ENCODE data around the gene TBC1D22A. TPM values are rescaled to one million over a fixed set of nuclear protein-coding genes. Genes with fewer than 3 reads are reported as not detected.

Gene TBC1D22A
- total RNA-seq, 1 donor from 2014 or later: 18.9 TPM

DNA sequence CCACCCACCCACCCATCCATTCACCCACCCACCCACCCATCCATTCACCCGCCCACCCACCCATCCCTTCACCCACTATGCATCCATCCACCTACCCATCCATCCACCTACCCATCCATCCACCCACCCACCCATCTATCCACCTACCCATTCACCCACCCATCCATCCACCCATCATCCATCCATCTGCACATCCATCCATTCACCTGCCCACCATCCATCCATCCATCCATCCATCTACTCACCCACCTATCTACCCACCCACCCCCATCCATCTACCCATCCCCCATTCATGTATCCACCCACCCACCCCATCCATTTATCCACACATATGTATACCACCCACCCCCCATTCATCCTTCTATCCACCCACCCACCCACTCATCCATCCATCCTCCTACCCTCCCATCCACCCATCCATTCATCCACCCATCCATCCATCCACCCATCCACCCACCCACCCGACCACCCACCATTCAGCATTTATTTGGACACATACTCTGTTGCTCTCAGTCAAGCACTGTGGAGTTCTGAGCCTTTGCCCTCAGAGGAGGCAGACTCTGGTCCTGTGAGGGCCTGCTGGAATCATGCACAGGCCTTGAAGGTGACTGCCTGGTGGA is 380.1 kb downstream of the TBC1D22A start:
- TF ChIP-seq, protein P1, sequence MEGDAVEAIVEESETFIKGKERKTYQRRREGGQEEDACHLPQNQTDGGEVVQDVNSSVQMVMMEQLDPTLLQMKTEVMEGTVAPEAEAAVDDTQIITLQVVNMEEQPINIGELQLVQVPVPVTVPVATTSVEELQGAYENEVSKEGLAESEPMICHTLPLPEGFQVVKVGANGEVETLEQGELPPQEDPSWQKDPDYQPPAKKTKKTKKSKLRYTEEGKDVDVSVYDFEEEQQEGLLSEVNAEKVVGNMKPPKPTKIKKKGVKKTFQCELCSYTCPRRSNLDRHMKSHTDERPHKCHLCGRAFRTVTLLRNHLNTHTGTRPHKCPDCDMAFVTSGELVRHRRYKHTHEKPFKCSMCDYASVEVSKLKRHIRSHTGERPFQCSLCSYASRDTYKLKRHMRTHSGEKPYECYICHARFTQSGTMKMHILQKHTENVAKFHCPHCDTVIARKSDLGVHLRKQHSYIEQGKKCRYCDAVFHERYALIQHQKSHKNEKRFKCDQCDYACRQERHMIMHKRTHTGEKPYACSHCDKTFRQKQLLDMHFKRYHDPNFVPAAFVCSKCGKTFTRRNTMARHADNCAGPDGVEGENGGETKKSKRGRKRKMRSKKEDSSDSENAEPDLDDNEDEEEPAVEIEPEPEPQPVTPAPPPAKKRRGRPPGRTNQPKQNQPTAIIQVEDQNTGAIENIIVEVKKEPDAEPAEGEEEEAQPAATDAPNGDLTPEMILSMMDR (IDR thresholded peaks at IDR 0.05): no peak
- Mint-ChIP-seq H3K4me1 (ENCODE audit: low read depth) (no peaks in the 10 kb centered on the region), H3K36me3 (ENCODE audit: low read depth) (no peaks in the 10 kb centered on the region), H3K4me3 (ENCODE audit: unreplicated experiment) (no peak overlapping the region), H3K27me3 (ENCODE audit: low read depth) (no peaks in the 10 kb centered on the region), H3K9me3 (ENCODE audit: low read depth) (no peaks in the 10 kb centered on the region), H3K27ac (ENCODE audit: unreplicated experiment) (no peak overlapping the region)
- no peak for DNase-seq (ENCODE audit: low spot score)

- no peaks in the 10 kb centered on the region for H3K9me3 Mint-ChIP-seq (ENCODE audit: low read depth)
- TF ChIP-seq, protein P1 (IDR thresholded peaks at IDR 0.05): no peak
- H3K36me3 Mint-ChIP-seq (ENCODE audit: low read depth): no peaks in the 10 kb centered on the region
- no peak overlapping the region for H3K4me3 Mint-ChIP-seq (ENCODE audit: unreplicated experiment)
- no peaks in the 10 kb centered on the region for H3K4me1 Mint-ChIP-seq (ENCODE audit: low read depth)
- H3K27me3 Mint-ChIP-seq (ENCODE audit: low read depth): no peaks in the 10 kb centered on the region
- no peak overlapping the region for H3K27ac Mint-ChIP-seq (ENCODE audit: unreplicated experiment)
- DNase-seq (ENCODE audit: low spot score): no peak
Observed at GRCh38 chr22:47143249-47143938, 380.9 kb downstream of the TBC1D22A start.

GRCh38 chr22:47144076-47144765 is 381.8 kb downstream of the TBC1D22A start:
- H3K27me3 Mint-ChIP-seq (ENCODE audit: low read depth): no peaks in the 10 kb centered on the region
- H3K4me1 Mint-ChIP-seq (ENCODE audit: low read depth): no peaks in the 10 kb centered on the region
- TF ChIP-seq, protein P1 (IDR thresholded peaks at IDR 0.05): no peak
- DNase-seq (ENCODE audit: low spot score): no peak
- no peaks in the 10 kb centered on the region for H3K36me3 Mint-ChIP-seq (ENCODE audit: low read depth)
- no peaks in the 10 kb centered on the region for H3K9me3 Mint-ChIP-seq (ENCODE audit: low read depth)
- H3K27ac Mint-ChIP-seq (ENCODE audit: unreplicated experiment): no peak overlapping the region
- H3K4me3 Mint-ChIP-seq (ENCODE audit: unreplicated experiment): no peak overlapping the region

GRCh38 chr22:47144791-47145425 is 382.5 kb downstream of the TBC1D22A start:
- H3K27ac Mint-ChIP-seq (ENCODE audit: unreplicated experiment): no peak overlapping the region
- no peaks in the 10 kb centered on the region for H3K9me3 Mint-ChIP-seq (ENCODE audit: low read depth)
- no peaks in the 10 kb centered on the region for H3K4me1 Mint-ChIP-seq (ENCODE audit: low read depth)
- TF ChIP-seq, protein P1 (IDR thresholded peaks at IDR 0.05): no peak
- DNase-seq (ENCODE audit: low spot score): no peak
- no peaks in the 10 kb centered on the region for H3K36me3 Mint-ChIP-seq (ENCODE audit: low read depth)
- no peak overlapping the region for H3K4me3 Mint-ChIP-seq (ENCODE audit: unreplicated experiment)
- no peaks in the 10 kb centered on the region for H3K27me3 Mint-ChIP-seq (ENCODE audit: low read depth)

DNA sequence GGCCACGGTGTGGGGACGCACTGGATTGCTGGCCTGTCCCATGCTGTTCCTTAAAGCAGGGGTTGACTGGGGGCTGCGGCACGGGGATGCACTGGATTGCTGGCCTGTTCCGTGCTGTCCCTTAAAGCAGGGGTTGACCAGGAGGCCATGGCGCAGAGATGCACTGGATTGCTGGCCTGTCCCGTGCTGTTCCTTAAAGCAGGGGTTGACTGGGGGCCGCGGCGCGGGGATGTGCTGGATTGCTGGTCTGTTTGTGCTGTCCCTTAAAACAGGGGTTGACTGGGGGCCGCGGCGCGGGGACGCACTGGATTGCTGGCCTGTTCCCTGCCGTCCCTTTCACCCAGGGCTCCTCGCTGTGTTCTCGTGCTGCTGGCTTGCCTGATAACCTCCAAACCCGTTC is 383.4 kb downstream of the TBC1D22A start:
- TF ChIP-seq, protein P1 (IDR thresholded peaks at IDR 0.05): no peak
- no peak overlapping the region for H3K27ac Mint-ChIP-seq (ENCODE audit: unreplicated experiment)
- no peaks in the 10 kb centered on the region for H3K9me3 Mint-ChIP-seq (ENCODE audit: low read depth)
- H3K36me3 Mint-ChIP-seq (ENCODE audit: low read depth): no peaks in the 10 kb centered on the region
- H3K4me3 Mint-ChIP-seq (ENCODE audit: unreplicated experiment): no peak overlapping the region
- DNase-seq (ENCODE audit: low spot score): no peak
- H3K27me3 Mint-ChIP-seq (ENCODE audit: low read depth): no peaks in the 10 kb centered on the region
- H3K4me1 Mint-ChIP-seq (ENCODE audit: low read depth): no peaks in the 10 kb centered on the region
